Non-pigmented ciliary epithelial cell (primary cell): ENCODE measurements around the gene SLC7A8.

Experiments
- DNase-seq: peaks from one replicate; pipeline ENCODE4 v3.0.0-alpha.2; 2010; ENCODE audit warnings: low read depth

The SLC7A8 gene

GRCh38 chr14:23182372-23183157, 895 bp downstream of the SLC7A8 start:
- no peak for DNase-seq

- no peak for DNase-seq
These were observed 1.5 kb downstream of the SLC7A8 start for GRCh38 chr14:23181946-23182345.

DNA sequence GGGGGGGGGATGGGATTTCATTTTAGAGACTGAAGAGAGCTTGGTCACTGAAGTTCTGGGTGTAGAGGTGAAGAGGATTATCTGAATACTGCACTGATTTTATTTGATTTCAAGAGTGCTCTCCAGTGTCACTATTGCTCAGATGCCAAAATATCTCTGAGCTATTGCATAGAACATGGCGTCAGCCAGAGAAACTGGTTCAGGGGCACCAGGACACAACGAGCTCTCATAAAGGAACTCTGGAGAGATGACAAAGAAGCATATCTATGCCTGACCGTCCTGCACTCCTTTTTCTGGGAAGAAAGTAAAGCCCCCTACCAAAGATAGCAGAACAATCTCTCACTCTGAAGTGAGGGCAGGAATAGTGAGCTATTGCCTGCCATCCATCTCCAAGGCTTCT, 2.0 kb downstream of the SLC7A8 start:
- no peak for DNase-seq

- no peak for DNase-seq
These were observed 6.3 kb downstream of the SLC7A8 start for GRCh38 chr14:23177181-23177580.

- no peak for DNase-seq
These were observed 7.6 kb downstream of the SLC7A8 start for GRCh38 chr14:23175823-23176222.

DNA sequence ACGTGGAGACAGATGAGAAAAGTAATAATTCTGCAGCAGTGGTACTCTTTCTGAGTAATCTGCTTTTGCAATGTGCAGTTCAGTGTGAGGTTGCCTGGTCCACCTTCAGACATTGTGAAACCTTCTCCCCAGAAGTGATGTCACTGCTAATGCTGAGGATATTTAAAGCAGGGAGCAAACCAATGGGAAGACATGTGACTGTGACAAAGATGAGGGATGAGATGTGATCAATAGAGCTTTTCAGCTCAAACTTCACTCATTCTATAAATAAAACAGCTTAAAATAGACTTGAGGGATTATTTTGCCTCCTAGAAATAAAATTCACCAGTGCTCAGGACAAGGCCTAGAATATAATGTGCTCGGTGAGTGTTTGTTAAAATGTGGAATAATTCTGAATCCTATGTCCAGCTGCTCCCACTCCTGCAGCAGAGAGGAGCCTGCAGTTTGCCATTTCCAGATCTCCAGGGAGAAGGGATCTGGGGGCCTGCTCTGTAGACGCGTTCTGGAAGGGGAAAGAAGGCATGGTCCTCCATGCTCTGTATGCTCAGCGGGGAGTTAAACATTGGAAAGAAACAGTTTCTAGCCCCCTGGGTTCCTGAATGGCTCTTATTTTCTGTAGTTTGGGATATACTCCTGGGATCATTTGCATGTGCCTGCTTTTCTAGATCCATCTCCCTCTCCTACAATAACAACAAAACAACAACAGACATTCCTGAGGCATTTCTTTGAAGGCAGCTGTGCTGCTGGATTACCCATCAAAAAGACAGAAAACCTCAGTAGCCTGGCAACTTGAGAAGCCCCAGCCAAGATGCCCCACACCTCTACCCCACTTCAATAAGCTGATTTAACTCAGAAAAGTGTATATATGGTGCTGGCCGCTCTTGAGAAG, 8.9 kb downstream of the SLC7A8 start:
- no peak for DNase-seq

DNA sequence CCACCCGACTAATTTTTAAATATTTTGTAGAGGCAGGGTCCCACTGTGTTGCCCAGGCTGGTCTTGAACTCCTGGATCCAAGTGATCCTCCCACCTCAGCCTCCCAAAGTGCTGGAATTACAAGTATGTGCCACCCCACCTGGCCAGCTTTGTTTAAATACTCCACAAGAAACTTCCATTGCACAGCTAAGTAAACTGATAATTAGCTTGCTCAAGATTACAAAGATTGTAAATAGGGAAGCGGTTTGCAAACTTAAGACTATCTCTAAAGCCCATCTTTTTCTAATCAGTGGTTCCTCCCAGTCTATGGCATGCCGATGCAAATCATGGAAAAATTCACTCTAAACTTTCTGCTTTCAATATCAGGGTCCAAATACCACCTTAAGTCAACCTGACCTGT, 9.7 kb downstream of the SLC7A8 start:
- DNase-seq: no peak

- DNase-seq: no peak
These were observed 10.4 kb downstream of the SLC7A8 start for GRCh38 chr14:23173031-23173430.

GRCh38 chr14:23172574-23172973, 10.9 kb downstream of the SLC7A8 start:
- DNase-seq: no peak

- DNase-seq: no peak
These were observed 11.4 kb downstream of the SLC7A8 start for GRCh38 chr14:23172096-23172495.

GRCh38 chr14:23171222-23171975, 12.1 kb downstream of the SLC7A8 start:
- no peak for DNase-seq

- no peak for DNase-seq
These were observed 13.8 kb downstream of the SLC7A8 start for GRCh38 chr14:23169622-23170021.

DNA sequence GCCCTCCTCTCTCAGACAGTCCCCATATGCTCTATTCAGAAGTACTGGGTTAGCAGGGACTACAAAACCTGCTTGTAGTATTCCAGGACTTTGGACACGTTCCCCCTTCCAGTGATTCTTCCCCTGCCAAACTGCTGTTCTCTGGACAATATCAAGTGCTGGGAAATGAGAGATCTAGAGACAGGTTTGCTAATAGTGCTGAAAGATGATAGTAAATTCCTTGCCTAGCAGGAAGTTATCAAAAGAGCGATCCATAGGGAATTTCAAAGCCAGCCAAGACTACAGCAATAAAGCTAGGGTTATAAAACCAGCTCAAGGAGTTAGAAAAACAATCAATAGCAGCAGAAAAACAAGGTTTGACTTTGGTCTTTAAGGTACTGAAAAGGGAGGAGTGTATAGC, 15.2 kb downstream of the SLC7A8 start:
- no peak for DNase-seq

GRCh38 chr14:23167116-23167847, 16.2 kb downstream of the SLC7A8 start:
- no peak for DNase-seq

GRCh38 chr14:23164949-23165348, 18.5 kb downstream of the SLC7A8 start:
- no peak for DNase-seq

GRCh38 chr14:23164250-23164649, 19.2 kb downstream of the SLC7A8 start:
- DNase-seq: no peak

GRCh38 chr14:23163830-23164229, 19.6 kb downstream of the SLC7A8 start:
- no peak for DNase-seq

GRCh38 chr14:23162800-23163199, 20.7 kb downstream of the SLC7A8 start:
- no peak for DNase-seq

DNA sequence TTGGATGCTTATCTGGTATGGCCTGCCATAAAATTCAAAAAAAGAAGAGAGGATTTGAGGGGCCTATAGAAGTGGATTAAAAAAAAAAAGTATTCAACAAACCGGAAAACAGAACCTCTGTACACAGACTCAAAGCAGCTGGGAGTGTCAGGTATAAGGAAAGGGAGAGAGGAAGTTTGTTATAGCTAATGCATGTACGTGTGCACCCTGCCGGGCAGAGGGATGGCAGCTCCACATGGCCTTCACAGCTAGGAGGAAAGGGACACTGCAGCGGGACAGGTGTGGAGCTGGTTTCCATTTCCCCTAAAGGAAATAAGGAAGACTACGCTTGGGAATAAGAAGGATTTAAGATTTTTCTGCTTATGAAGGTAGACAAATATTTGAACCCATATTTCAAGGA, 21.5 kb downstream of the SLC7A8 start:
- DNase-seq: no peak

GRCh38 chr14:23160924-23161522, 22.4 kb downstream of the SLC7A8 start:
- peak; percentile 73 for DNase-seq

GRCh38 chr14:23159532-23159931, 23.9 kb downstream of the SLC7A8 start:
- no peak for DNase-seq
